HG03045 (cell line): ENCODE measurements around the gene PICALM.

Experiments
- ATAC-seq: cut with Tn5 transposase; IDR thresholded peaks from one replicate; pipeline ENCODE4 v1.9.1; 2021; ENCODE audit warnings: mild to moderate bottlenecking, moderate library complexity; ENCODE audit not compliant: unreplicated experiment

The PICALM gene

GRCh38 chr11:86052693-86053641 lies 15.9 kb downstream of the PICALM start:
- ATAC-seq: no peak

GRCh38 chr11:86050196-86050709 lies 18.6 kb downstream of the PICALM start:
- ATAC-seq: no peak

GRCh38 chr11:86047275-86047991 lies 21.5 kb downstream of the PICALM start:
- no peak for ATAC-seq

- no peak for ATAC-seq
Measured at GRCh38 chr11:86046116-86046515, 22.8 kb downstream of the PICALM start.

GRCh38 chr11:86043765-86044503 lies 24.9 kb downstream of the PICALM start:
- no peak for ATAC-seq

GRCh38 chr11:86041975-86042378 lies 26.9 kb downstream of the PICALM start:
- peak; percentile 58 for ATAC-seq

GRCh38 chr11:86040919-86041850 lies 27.7 kb downstream of the PICALM start:
- no peak for ATAC-seq

- no peak for ATAC-seq
Measured at GRCh38 chr11:86039094-86039493, 29.8 kb downstream of the PICALM start.

- ATAC-seq: no peak
Measured at GRCh38 chr11:86037743-86038142, 31.1 kb downstream of the PICALM start.

- ATAC-seq: no peak
Measured at GRCh38 chr11:86035920-86036319, 33.0 kb downstream of the PICALM start.

GRCh38 chr11:86035164-86035563 lies 33.7 kb downstream of the PICALM start:
- ATAC-seq: no peak

GRCh38 chr11:86034710-86035109 lies 34.2 kb downstream of the PICALM start:
- ATAC-seq: no peak

GRCh38 chr11:86021377-86021776 lies 47.5 kb downstream of the PICALM start:
- no peak for ATAC-seq

- ATAC-seq: no peak
Measured at GRCh38 chr11:86018249-86018648, 50.6 kb downstream of the PICALM start.

- no peak for ATAC-seq
Measured at GRCh38 chr11:86016451-86016850, 52.4 kb downstream of the PICALM start.

- ATAC-seq: no peak
Measured at GRCh38 chr11:86015699-86016098, 53.2 kb downstream of the PICALM start.

GRCh38 chr11:86014221-86014620 lies 54.7 kb downstream of the PICALM start:
- no peak for ATAC-seq

GRCh38 chr11:86013713-86014112 lies 55.2 kb downstream of the PICALM start:
- no peak for ATAC-seq

- no peak for ATAC-seq
Measured at GRCh38 chr11:86011175-86011574, 57.7 kb downstream of the PICALM start.

GRCh38 chr11:86003654-86004053 lies 65.2 kb downstream of the PICALM start:
- ATAC-seq: no peak
